K562 (cell line): Measurements from ENCODE around the gene CERS6. TPM values are rescaled to one million over a fixed set of nuclear protein-coding genes. Genes with fewer than 3 reads are reported as not detected.
A peak's percentile ranks its signal among the peaks of the same experiment; 100 is the strongest.

ENCODE experiments used
- ARID1B ChIP-seq: fragments of 450-650 bp; IDR thresholded peaks from 2 replicates; pipeline ENCODE4 v1.6.1; 2016; ENCODE audit warnings: antibody characterized with exemption, mild to moderate bottlenecking, inconsistent platforms
- CEBPZ ChIP-seq: fragments of 150-350 bp; IDR thresholded peaks from 2 replicates; pipeline ENCODE4 v1.6.1; 2014; ENCODE audit warnings: low read depth, mild to moderate bottlenecking, low read length, borderline replicate concordance
- GMEB1 ChIP-seq: fragments of 250-450 bp; sonication (Bioruptor Pico); IDR thresholded peaks from 2 replicates; pipeline ENCODE4 v1.4.0; 2020; ENCODE audit warnings: mild to moderate bottlenecking
- STAT5B ChIP-seq: fragments of 250-450 bp; sonication (Bioruptor Pico); IDR thresholded peaks from 2 replicates; pipeline ENCODE4 v1.8.0; 2021; ENCODE audit warnings: mild to moderate bottlenecking, inconsistent platforms
- TOE1 ChIP-seq, 2 experiments: fragments of 450-650 bp in 1 of 2; sonication (generic) in 1 of 2; formaldehyde crosslinking in 1 of 2; IDR thresholded peaks; 2 replicates each; pipeline versions ENCODE4 v1.7.1 to v1.8.0; 2016 to 2022; ENCODE audit warnings: borderline replicate concordance in 2 of 2, mild to moderate bottlenecking in 2 of 2, antibody characterized with exemption in 1 of 2, inconsistent platforms in 1 of 2, low read depth in 1 of 2, missing genetic modification reagents in 1 of 2, moderate library complexity in 1 of 2
- polyA plus RNA-seq, 8 experiments: library from polyadenylated mRNA; depleted of rRNA in 4 of 8; stranded (reverse) in 5 of 8; unstranded in 3 of 8; fragments of >200 nt; fragmentation: Nextera tagmentation in 2 of 8; fragmentation: Illumina TruSeq in 1 of 8; extraction: Ambion mirVana in 2 of 8; extraction: Trizol in 1 of 8; gene quantifications; 2 replicates each; pipeline versions ENCODE4 v1.2.1 to v1.2.3, GENCODE V29; 2011 to 2014; ENCODE audit warnings: inconsistent platforms in 1 of 8, missing spikeins in 1 of 8
- total RNA-seq, 7 experiments: library from RNA; depleted of rRNA in 6 of 7; stranded (reverse); fragments of >200 nt in 6 of 7; fragmentation: Illumina TruSeq in 2 of 7; extraction: Trizol in 2 of 7; gene quantifications; 2 replicates each; pipeline versions ENCODE4 v1.2.1 to v1.2.3, GENCODE V29; 2011 to 2021; ENCODE audit warnings: low replicate concordance in 1 of 7
- TF ChIP-seq, protein P1 (sequence below): fragments of 250-450 bp; sonication (Bioruptor Pico); IDR thresholded peaks from 2 replicates; pipeline ENCODE4 v1.5.0; 2021
- TF ChIP-seq, protein P2 (sequence below), 2 experiments: fragments of 200-800 bp in 1 of 2; sonication (Bioruptor generic) in 1 of 2; sonication (generic) in 1 of 2; formaldehyde crosslinking in 1 of 2; IDR thresholded peaks in 1 of 2; conservative IDR thresholded peaks in 1 of 2; 2 replicates each; pipeline versions ENCODE4 v1.5.0 to v1.6.1; 2016 to 2020; ENCODE audit warnings: missing compliant biosample characterization in 1 of 2, missing genetic modification characterization in 1 of 2, missing genetic modification reagents in 1 of 2

The CERS6 gene
- total and polyA plus RNA-seq, 9 of the 15 experiments (the other 6 are each of a cell fraction or from before 2014, with no cell fraction given): 1.6 to 13.6 (median 11.4) TPM

DNA sequence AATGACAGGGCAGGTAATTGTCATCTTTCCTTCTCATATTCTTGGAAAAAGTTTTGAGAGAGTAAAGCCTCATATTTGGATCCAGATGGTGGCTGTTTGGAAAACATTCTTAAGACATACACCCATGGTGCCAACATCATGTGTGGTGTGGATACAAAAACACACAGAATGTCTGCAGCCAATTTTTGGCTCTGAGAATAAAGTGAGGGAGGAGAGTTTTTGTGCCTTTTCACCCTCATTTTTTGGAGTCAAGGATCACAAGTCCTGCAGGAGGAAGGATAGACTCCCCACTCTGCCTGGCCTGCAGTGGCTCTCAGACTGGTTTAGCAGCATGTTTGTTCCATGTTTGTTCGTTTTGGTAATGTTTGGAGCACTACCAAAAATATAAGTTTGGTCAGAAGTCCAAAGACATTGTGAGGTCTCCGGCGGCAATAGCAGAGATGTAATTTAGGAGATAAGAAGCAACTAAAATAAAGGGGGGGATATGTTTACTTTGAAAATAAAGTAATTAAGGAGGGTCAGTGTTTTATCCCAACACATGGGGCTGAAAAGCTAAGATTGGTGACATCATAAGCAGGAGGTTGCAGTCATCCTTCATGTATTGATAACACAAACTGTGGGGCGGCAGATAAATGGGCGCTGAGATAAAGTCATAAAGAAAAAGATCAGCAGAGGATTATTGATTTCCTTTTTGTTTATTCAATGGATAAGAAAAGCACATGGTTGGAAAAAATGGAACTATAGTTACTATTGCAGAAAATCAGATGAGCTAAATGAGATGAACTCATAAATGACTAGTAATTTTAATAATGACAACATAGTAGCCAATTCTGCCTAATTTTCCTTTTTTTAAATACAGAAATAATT lies 347.0 kb downstream of the CERS6 start (continued):
- TF ChIP-seq, protein P1, sequence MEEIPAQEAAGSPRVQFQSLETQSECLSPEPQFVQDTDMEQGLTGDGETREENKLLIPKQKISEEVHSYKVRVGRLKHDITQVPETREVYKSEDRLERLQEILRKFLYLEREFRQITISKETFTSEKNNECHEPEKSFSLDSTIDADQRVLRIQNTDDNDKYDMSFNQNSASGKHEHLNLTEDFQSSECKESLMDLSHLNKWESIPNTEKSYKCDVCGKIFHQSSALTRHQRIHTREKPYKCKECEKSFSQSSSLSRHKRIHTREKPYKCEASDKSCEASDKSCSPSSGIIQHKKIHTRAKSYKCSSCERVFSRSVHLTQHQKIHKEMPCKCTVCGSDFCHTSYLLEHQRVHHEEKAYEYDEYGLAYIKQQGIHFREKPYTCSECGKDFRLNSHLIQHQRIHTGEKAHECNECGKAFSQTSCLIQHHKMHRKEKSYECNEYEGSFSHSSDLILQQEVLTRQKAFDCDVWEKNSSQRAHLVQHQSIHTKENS: no peak
- TF ChIP-seq STAT5B (CRISPR knock-in tag): no peak
- TF ChIP-seq, protein P2, sequence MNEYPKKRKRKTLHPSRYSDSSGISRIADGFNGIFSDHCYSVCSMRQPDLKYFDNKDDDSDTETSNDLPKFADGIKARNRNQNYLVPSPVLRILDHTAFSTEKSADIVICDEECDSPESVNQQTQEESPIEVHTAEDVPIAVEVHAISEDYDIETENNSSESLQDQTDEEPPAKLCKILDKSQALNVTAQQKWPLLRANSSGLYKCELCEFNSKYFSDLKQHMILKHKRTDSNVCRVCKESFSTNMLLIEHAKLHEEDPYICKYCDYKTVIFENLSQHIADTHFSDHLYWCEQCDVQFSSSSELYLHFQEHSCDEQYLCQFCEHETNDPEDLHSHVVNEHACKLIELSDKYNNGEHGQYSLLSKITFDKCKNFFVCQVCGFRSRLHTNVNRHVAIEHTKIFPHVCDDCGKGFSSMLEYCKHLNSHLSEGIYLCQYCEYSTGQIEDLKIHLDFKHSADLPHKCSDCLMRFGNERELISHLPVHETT (CRISPR knock-in tag; conservative IDR thresholded peaks at IDR 0.05 in 1 of 2, IDR thresholded peaks at IDR 0.05 in 1 of 2): 0 out of 4 replicates have a peak, but pooled peaks of 1 of the 2 experiments have one; percentile 28
- no peak for TF ChIP-seq TOE1 (IDR thresholded peaks at IDR 0.05; ENCODE audit: borderline replicate concordance)
- no peak for TF ChIP-seq TOE1 (CRISPR knock-in tag; IDR thresholded peaks at IDR 0.05; ENCODE audit: borderline replicate concordance, low read depth)
- no peak for TF ChIP-seq GMEB1 (CRISPR knock-in tag)
- TF ChIP-seq ARID1B: peak; percentile 84
- TF ChIP-seq CEBPZ: no peak
